ENCODE measurements around the gene RDH16. TPM values are rescaled to one million over a fixed set of nuclear protein-coding genes. Genes with fewer than 3 reads are reported as not detected.

Gene RDH16
- total and polyA plus RNA-seq, 2 experiments from 2014 or later, result 0.52 to 0.66 TPM

DNA sequence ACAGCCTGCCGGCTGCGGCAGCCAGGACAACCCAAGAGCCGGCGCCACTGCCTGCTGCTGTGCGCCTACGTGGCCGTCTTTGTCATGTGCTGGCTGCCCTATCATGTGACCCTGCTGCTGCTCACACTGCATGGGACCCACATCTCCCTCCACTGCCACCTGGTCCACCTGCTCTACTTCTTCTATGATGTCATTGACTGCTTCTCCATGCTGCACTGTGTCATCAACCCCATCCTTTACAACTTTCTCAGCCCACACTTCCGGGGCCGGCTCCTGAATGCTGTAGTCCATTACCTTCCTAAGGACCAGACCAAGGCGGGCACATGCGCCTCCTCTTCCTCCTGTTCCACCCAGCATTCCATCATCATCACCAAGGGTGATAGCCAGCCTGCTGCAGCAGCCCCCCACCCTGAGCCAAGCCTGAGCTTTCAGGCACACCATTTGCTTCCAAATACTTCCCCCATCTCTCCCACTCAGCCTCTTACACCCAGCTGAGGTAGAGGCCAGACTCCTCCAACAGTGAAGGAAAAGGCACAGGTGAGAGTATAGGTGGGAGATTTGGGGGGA is 38.6 kb upstream of the RDH16 start:
- Histone ChIP-seq H3K4me1 (ENCODE audit: insufficient read depth) (no peaks in the 10 kb centered on the region; the same call in 1 of the 2 replicates), H3F3A (replicated peaks; ENCODE audit: low read depth) (no peaks in the 10 kb centered on the region), H3K4me2 (no peak overlapping the region), H4K20me1 (replicated peaks; ENCODE audit: insufficient read depth) (peaks cover 12% of the 10 kb centered on the region), H3K9me2 (ENCODE audit: insufficient read depth) (no peaks in the 10 kb centered on the region), H3K36me3 (ENCODE audit: insufficient read depth) (no peaks in the 10 kb centered on the region), H3K27ac (ENCODE audit: low read depth) (no peak overlapping the region), H3K4me3 (no peak overlapping the region), H3K79me2 (replicated peaks; ENCODE audit: insufficient read depth) (peaks cover 20% of the 10 kb centered on the region), H3K27me3 (ENCODE audit: insufficient read depth) (no peaks in the 10 kb centered on the region), H2AFZ (no peak overlapping the region)
- Mint-ChIP-seq H3K4me3 (no peak overlapping the region), H3K9me3 (no peaks in the 10 kb centered on the region), H3K27me3 (ENCODE audit: insufficient read depth, low read depth, poor library complexity) (peaks cover 8% of the 10 kb centered on the region), H3K4me1 (peaks cover 8% of the 10 kb centered on the region), H3K27ac (no peak overlapping the region), H3K36me3 (ENCODE audit: low read depth) (peaks cover 24% of the 10 kb centered on the region)
- DNase-seq (ENCODE audit: low spot score) (no peak), ATAC-seq (no peak)
- TF ChIP-seq NANOG (IDR thresholded peaks at IDR 0.05; ENCODE audit: borderline replicate concordance), result no peak
- no peak for TF ChIP-seq JUNB (IDR thresholded peaks at IDR 0.05; ENCODE audit: unreplicated experiment)
- TF ChIP-seq, protein P1, sequence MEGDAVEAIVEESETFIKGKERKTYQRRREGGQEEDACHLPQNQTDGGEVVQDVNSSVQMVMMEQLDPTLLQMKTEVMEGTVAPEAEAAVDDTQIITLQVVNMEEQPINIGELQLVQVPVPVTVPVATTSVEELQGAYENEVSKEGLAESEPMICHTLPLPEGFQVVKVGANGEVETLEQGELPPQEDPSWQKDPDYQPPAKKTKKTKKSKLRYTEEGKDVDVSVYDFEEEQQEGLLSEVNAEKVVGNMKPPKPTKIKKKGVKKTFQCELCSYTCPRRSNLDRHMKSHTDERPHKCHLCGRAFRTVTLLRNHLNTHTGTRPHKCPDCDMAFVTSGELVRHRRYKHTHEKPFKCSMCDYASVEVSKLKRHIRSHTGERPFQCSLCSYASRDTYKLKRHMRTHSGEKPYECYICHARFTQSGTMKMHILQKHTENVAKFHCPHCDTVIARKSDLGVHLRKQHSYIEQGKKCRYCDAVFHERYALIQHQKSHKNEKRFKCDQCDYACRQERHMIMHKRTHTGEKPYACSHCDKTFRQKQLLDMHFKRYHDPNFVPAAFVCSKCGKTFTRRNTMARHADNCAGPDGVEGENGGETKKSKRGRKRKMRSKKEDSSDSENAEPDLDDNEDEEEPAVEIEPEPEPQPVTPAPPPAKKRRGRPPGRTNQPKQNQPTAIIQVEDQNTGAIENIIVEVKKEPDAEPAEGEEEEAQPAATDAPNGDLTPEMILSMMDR (conservative IDR thresholded peaks at IDR 0.05; ENCODE audit: low read depth in 2 of 2), result no peak
- no peak for TF ChIP-seq CREB1 (CRISPR knock-in tag; IDR thresholded peaks at IDR 0.05; ENCODE audit: low read depth)
- TF ChIP-seq, protein P2, sequence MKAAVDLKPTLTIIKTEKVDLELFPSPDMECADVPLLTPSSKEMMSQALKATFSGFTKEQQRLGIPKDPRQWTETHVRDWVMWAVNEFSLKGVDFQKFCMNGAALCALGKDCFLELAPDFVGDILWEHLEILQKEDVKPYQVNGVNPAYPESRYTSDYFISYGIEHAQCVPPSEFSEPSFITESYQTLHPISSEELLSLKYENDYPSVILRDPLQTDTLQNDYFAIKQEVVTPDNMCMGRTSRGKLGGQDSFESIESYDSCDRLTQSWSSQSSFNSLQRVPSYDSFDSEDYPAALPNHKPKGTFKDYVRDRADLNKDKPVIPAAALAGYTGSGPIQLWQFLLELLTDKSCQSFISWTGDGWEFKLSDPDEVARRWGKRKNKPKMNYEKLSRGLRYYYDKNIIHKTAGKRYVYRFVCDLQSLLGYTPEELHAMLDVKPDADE (IDR thresholded peaks at IDR 0.05), result no peak
- no peak for TF ChIP-seq EZH2phosphoT487 (IDR thresholded peaks at IDR 0.05; ENCODE audit: unreplicated experiment)
- TF ChIP-seq, protein P3, sequence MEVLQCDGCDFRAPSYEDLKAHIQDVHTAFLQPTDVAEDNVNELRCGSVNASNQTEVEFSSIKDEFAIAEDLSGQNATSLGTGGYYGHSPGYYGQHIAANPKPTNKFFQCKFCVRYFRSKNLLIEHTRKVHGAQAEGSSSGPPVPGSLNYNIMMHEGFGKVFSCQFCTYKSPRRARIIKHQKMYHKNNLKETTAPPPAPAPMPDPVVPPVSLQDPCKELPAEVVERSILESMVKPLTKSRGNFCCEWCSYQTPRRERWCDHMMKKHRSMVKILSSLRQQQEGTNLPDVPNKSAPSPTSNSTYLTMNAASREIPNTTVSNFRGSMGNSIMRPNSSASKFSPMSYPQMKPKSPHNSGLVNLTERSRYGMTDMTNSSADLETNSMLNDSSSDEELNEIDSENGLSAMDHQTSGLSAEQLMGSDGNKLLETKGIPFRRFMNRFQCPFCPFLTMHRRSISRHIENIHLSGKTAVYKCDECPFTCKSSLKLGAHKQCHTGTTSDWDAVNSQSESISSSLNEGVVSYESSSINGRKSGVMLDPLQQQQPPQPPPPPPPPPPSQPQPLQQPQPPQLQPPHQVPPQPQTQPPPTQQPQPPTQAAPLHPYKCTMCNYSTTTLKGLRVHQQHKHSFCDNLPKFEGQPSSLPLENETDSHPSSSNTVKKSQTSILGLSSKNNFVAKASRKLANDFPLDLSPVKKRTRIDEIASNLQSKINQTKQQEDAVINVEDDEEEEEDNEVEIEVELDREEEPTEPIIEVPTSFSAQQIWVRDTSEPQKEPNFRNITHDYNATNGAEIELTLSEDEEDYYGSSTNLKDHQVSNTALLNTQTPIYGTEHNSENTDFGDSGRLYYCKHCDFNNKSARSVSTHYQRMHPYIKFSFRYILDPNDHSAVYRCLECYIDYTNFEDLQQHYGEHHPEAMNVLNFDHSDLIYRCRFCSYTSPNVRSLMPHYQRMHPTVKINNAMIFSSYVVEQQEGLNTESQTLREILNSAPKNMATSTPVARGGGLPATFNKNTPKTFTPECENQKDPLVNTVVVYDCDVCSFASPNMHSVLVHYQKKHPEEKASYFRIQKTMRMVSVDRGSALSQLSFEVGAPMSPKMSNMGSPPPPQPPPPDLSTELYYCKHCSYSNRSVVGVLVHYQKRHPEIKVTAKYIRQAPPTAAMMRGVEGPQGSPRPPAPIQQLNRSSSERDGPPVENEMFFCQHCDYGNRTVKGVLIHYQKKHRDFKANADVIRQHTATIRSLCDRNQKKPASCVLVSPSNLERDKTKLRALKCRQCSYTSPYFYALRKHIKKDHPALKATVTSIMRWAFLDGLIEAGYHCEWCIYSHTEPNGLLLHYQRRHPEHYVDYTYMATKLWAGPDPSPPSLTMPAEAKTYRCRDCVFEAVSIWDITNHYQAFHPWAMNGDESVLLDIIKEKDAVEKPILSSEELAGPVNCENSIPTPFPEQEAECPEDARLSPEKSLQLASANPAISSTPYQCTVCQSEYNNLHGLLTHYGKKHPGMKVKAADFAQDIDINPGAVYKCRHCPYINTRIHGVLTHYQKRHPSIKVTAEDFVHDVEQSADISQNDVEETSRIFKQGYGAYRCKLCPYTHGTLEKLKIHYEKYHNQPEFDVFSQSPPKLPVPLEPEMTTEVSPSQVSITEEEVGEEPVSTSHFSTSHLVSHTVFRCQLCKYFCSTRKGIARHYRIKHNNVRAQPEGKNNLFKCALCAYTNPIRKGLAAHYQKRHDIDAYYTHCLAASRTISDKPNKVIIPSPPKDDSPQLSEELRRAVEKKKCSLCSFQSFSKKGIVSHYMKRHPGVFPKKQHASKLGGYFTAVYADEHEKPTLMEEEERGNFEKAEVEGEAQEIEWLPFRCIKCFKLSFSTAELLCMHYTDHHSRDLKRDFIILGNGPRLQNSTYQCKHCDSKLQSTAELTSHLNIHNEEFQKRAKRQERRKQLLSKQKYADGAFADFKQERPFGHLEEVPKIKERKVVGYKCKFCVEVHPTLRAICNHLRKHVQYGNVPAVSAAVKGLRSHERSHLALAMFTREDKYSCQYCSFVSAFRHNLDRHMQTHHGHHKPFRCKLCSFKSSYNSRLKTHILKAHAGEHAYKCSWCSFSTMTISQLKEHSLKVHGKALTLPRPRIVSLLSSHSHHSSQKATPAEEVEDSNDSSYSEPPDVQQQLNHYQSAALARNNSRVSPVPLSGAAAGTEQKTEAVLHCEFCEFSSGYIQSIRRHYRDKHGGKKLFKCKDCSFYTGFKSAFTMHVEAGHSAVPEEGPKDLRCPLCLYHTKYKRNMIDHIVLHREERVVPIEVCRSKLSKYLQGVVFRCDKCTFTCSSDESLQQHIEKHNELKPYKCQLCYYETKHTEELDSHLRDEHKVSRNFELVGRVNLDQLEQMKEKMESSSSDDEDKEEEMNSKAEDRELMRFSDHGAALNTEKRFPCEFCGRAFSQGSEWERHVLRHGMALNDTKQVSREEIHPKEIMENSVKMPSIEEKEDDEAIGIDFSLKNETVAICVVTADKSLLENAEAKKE (CRISPR knock-in tag; IDR thresholded peaks at IDR 0.05), result no peak
- TF ChIP-seq STAT1 (IDR thresholded peaks at IDR 0.05; ENCODE audit: unreplicated experiment), result no peak
- no peak for TF ChIP-seq POLR2AphosphoS5 (IDR thresholded peaks at IDR 0.05; ENCODE audit: low read depth)
- no peak for TF ChIP-seq ZNF331 (CRISPR knock-in tag; IDR thresholded peaks at IDR 0.05; ENCODE audit: low read depth)
- TF ChIP-seq EZH2 (IDR thresholded peaks at IDR 0.05; ENCODE audit: low read depth, unreplicated experiment), result no peak
- TF ChIP-seq, protein P4, sequence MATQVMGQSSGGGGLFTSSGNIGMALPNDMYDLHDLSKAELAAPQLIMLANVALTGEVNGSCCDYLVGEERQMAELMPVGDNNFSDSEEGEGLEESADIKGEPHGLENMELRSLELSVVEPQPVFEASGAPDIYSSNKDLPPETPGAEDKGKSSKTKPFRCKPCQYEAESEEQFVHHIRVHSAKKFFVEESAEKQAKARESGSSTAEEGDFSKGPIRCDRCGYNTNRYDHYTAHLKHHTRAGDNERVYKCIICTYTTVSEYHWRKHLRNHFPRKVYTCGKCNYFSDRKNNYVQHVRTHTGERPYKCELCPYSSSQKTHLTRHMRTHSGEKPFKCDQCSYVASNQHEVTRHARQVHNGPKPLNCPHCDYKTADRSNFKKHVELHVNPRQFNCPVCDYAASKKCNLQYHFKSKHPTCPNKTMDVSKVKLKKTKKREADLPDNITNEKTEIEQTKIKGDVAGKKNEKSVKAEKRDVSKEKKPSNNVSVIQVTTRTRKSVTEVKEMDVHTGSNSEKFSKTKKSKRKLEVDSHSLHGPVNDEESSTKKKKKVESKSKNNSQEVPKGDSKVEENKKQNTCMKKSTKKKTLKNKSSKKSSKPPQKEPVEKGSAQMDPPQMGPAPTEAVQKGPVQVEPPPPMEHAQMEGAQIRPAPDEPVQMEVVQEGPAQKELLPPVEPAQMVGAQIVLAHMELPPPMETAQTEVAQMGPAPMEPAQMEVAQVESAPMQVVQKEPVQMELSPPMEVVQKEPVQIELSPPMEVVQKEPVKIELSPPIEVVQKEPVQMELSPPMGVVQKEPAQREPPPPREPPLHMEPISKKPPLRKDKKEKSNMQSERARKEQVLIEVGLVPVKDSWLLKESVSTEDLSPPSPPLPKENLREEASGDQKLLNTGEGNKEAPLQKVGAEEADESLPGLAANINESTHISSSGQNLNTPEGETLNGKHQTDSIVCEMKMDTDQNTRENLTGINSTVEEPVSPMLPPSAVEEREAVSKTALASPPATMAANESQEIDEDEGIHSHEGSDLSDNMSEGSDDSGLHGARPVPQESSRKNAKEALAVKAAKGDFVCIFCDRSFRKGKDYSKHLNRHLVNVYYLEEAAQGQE (IDR thresholded peaks at IDR 0.05; ENCODE audit: unreplicated experiment), result no peak
- TF ChIP-seq ZNF114 (CRISPR knock-in tag; IDR thresholded peaks at IDR 0.05), result no peak

All from GM23338 (cell line).